ENCODE data around the gene SPACA6. TPM values are rescaled to one million over a fixed set of nuclear protein-coding genes. Genes with fewer than 3 reads are reported as not detected.

The SPACA6 gene
- total and polyA plus RNA-seq, 2 experiments from 2014 or later = 7.2 to 13.1 TPM

DNA sequence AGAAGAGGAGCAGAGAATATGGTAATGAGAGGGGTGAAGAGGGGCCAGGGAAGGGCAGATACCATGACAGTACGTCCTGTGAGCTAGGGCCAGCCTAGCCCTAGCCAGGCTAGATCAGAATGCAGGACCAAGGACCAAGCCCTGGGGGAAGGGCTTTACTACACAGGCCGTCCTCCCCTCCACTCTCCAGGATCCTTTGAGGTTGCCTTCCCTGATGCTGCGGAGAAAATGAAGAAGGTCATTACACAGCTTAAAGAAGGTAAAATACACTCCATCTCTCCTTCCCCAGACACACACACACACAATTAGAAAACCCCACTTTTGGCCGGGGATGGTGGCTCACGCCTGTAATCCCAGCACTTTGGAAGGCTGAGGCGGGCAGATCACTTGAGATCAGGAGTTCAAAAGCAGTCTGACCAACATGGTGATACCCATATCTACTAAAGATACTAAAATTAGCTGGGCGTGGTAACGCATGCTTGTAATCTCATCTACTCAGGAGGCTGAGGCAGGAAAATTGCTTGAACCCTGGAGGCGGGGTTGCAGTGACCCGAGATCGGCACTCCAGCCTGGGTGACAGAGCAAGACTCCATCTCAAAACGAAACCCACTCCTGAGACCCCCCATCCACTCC, 8.5 kb downstream of the SPACA6 start:
- no peak for DNase-seq (ENCODE audit: low spot score)
- TF ChIP-seq EZH2phosphoT487 (IDR thresholded peaks at IDR 0.05; ENCODE audit: low read depth, severe bottlenecking, unreplicated experiment) (no peak), EZH2 (IDR thresholded peaks at IDR 0.05; ENCODE audit: borderline replicate concordance) (no peak)
- TF ChIP-seq, protein P1, sequence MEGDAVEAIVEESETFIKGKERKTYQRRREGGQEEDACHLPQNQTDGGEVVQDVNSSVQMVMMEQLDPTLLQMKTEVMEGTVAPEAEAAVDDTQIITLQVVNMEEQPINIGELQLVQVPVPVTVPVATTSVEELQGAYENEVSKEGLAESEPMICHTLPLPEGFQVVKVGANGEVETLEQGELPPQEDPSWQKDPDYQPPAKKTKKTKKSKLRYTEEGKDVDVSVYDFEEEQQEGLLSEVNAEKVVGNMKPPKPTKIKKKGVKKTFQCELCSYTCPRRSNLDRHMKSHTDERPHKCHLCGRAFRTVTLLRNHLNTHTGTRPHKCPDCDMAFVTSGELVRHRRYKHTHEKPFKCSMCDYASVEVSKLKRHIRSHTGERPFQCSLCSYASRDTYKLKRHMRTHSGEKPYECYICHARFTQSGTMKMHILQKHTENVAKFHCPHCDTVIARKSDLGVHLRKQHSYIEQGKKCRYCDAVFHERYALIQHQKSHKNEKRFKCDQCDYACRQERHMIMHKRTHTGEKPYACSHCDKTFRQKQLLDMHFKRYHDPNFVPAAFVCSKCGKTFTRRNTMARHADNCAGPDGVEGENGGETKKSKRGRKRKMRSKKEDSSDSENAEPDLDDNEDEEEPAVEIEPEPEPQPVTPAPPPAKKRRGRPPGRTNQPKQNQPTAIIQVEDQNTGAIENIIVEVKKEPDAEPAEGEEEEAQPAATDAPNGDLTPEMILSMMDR (IDR thresholded peaks at IDR 0.05; ENCODE audit: poor library complexity) = no peak
- peaks cover 65% of the 10 kb centered on the region for H4K20me1 ChIP-seq (ENCODE audit: insufficient read depth, poor library complexity, severe bottlenecking)
- H3K4me1 ChIP-seq (ENCODE audit: insufficient read depth) = peaks cover 25% of the 10 kb centered on the region
- no peaks in the 10 kb centered on the region for H3K9me2 ChIP-seq (replicated peaks; ENCODE audit: insufficient read depth)
- H3K27me3 ChIP-seq = no peaks in the 10 kb centered on the region
- peak overlapping the region; percentile 77 for H3K4me2 ChIP-seq
- H3K79me2 ChIP-seq = peaks cover 33% of the 10 kb centered on the region
- no peak overlapping the region for H3K4me3 ChIP-seq
- H3K27ac ChIP-seq = peak overlapping the region; percentile 91
- no peak overlapping the region for H2AFZ ChIP-seq
- 87% methylated on average over 12 of the region's 12 CpGs for WGBS (ENCODE audit: low lambda C conversion rate, missing lambda C conversion rate)
- H3K9me3 ChIP-seq (ENCODE audit: low read depth) = no peaks in the 10 kb centered on the region
- no peaks in the 10 kb centered on the region for H3K36me3 ChIP-seq (replicated peaks; ENCODE audit: insufficient read depth, low read depth)

DNA sequence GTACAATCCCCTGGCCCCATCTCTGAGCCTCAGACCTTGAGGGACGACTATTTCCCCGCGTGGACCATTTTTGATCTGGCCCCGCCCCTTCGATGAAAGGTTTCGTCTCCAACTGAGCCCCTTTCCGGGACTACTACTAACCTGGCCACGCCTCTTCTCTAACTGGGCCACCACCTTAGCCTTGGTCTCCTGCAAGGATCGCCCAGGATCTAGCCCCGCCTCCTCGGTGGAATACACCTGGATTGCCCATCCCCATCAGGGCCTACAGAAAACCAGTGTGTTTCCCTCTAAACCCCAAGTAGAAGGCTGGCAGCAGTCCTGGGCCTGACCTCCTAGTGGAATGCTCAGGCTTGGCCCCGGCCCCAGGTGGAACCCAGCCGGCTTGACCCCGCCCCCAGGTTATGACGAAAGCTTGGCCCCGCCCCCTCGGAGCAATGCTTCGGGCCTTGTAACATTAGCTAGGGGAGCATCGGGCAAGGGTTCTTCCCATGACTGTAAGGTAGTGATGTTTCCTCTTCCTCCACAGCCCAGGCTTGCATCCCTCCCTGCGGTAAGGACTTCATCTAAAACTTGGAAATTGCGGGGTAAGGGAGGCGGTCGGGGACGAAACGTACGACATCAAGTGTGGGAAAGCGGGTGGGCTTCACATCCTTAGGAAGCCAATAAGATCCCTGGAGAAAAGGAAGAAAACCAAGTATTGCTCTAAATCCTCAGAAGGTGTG, 9.1 kb downstream of the SPACA6 start:
- H3K27ac ChIP-seq = peak overlapping the region; percentile 91
- peaks cover 25% of the 10 kb centered on the region for H3K4me1 ChIP-seq (ENCODE audit: insufficient read depth)
- no peak overlapping the region for H2AFZ ChIP-seq
- peaks cover 58% of the 10 kb centered on the region for H4K20me1 ChIP-seq (ENCODE audit: insufficient read depth, poor library complexity, severe bottlenecking)
- no peaks in the 10 kb centered on the region for H3K9me2 ChIP-seq (replicated peaks; ENCODE audit: insufficient read depth)
- no peaks in the 10 kb centered on the region for H3K9me3 ChIP-seq (ENCODE audit: low read depth)
- DNase-seq (ENCODE audit: low spot score) = peak; percentile 90
- no peaks in the 10 kb centered on the region for H3K27me3 ChIP-seq
- H3K4me2 ChIP-seq = peak overlapping the region; percentile 77
- TF ChIP-seq, protein P1 (IDR thresholded peaks at IDR 0.05; ENCODE audit: poor library complexity) = no peak
- TF ChIP-seq EZH2phosphoT487 (IDR thresholded peaks at IDR 0.05; ENCODE audit: low read depth, severe bottlenecking, unreplicated experiment) = no peak
- TF ChIP-seq EZH2 (IDR thresholded peaks at IDR 0.05; ENCODE audit: borderline replicate concordance) = no peak
- no peak overlapping the region for H3K4me3 ChIP-seq
- WGBS (ENCODE audit: low lambda C conversion rate, missing lambda C conversion rate) = 33% methylated on average over 27 of the region's 27 CpGs
- peaks cover 29% of the 10 kb centered on the region for H3K79me2 ChIP-seq
- H3K36me3 ChIP-seq (replicated peaks; ENCODE audit: insufficient read depth, low read depth) = no peaks in the 10 kb centered on the region

DNA sequence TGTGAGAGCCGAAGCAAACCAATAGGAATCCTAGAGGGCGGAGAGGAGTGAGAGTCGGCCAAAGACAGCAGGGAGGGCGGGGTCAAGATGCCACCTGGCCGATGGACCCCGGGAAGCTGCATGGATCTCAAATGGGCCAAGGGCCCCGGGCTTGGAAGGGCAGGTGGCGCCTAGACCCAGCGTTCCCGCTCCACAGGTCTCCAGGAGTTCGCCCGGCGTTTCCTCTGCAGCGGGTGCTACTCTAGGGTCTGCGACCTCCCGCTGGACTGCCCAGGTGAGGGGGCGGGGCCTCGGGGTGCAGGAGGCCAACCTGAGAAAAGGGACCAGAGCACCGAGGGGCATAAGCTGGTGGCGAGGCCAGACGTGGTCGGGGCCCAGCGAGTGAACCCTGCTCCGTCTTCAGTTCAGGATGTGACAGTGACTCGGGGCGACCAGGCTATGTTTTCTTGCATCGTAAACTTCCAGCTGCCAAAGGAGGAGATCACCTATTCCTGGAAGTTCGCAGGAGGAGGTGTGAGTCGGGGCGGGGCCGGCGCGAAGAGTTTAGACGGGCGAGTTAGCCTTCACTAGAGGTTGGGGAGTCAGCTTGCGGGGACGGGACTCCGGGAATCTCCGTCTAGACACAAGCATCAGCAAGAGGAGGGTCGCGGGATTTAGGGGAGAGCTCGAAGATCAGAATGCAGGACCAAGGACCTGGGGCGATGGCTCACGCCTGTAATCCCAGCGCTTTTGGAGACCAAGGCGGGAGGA, 9.9 kb downstream of the SPACA6 start:
- Histone ChIP-seq H4K20me1 (ENCODE audit: insufficient read depth, poor library complexity, severe bottlenecking) (peaks cover 51% of the 10 kb centered on the region), H3K79me2 (peaks cover 22% of the 10 kb centered on the region), H3K4me1 (ENCODE audit: insufficient read depth) (peaks cover 25% of the 10 kb centered on the region), H3K4me2 (peak overlapping the region; percentile 77), H3K27me3 (no peaks in the 10 kb centered on the region), H3K27ac (peak overlapping the region; percentile 91), H2AFZ (no peak overlapping the region), H3K9me2 (replicated peaks; ENCODE audit: insufficient read depth) (no peaks in the 10 kb centered on the region), H3K36me3 (replicated peaks; ENCODE audit: insufficient read depth, low read depth) (no peaks in the 10 kb centered on the region), H3K9me3 (ENCODE audit: low read depth) (no peaks in the 10 kb centered on the region), H3K4me3 (no peak overlapping the region)
- WGBS (ENCODE audit: low lambda C conversion rate, missing lambda C conversion rate) = 32% methylated on average over 46 of the region's 46 CpGs
- TF ChIP-seq, protein P1 (IDR thresholded peaks at IDR 0.05; ENCODE audit: poor library complexity) = no peak
- no peak for TF ChIP-seq EZH2 (IDR thresholded peaks at IDR 0.05; ENCODE audit: borderline replicate concordance)
- peak; percentile 54 for DNase-seq (ENCODE audit: low spot score)

All from hepatocyte (in vitro differentiated cells).